Lower leg skin (tissue), 4 donors: ENCODE data around the gene ADD2. TPM values are rescaled to one million over a fixed set of nuclear protein-coding genes. Genes with fewer than 3 reads are reported as not detected.

ENCODE experiments used
- DNase-seq, 2 donors: peaks; one replicate each; pipeline ENCODE4 v3.0.0-alpha.2; 2019; ENCODE audit warnings: low spot score in 2 of 2
- H3K4me3 ChIP-seq: fragments of 200-600 bp; sonication (generic); 2 replicates; pipeline ENCODE4 v1.5.1; 2017; ENCODE audit warnings: mild to moderate bottlenecking, low read depth; ENCODE audit not compliant: poor library complexity, severe bottlenecking
- CTCF ChIP-seq, 3 donors: fragments of 450-650 bp; IDR thresholded peaks; one replicate each; pipeline ENCODE4 v1.5.1; 2016; ENCODE audit warnings: antibody characterized with exemption in 3 of 3, mild to moderate bottlenecking in 3 of 3, moderate library complexity in 2 of 3
- POLR2A ChIP-seq, 2 donors: fragments of 450-650 bp; IDR thresholded peaks; one replicate each; pipeline ENCODE4 v1.6.1; 2016 to 2017; ENCODE audit warnings: antibody characterized with exemption in 2 of 2, mild to moderate bottlenecking in 1 of 2, moderate library complexity in 1 of 2
- WGBS, 2 donors: methylation state at CpG; one replicate each; pipeline ENCODE4 v1.1.5; 2018; 5-methylcytosine and 5-hydroxymethylcytosine counted together
- intact Hi-C: fragments of 100-400 bp; cut with DNase I; formaldehyde crosslinking; loops from one replicate; pipeline ENCODE4 v1.15.0; 2023; ENCODE audit warnings: low total_unique reads
- total RNA-seq, 4 donors: library from RNA; depleted of rRNA; stranded (reverse); fragments of >200 nt; gene quantifications; one replicate each; pipeline ENCODE4 v1.1.0, GENCODE V29; 2016

The ADD2 gene
- total RNA-seq, 4 donors from 2014 or later = 0.17 to 1.2 (median 0.54) TPM

GRCh38 chr2:70608373-70608772 is 159.6 kb downstream of the ADD2 start:
- TF ChIP-seq CTCF (IDR thresholded peaks at IDR 0.05) = no peak
- H3K4me3 ChIP-seq = no peak overlapping the region
- DNase-seq = no peak
- WGBS, 2 donors = 69 to 82% methylated on average over 6 of the region's 6 CpGs
- intact Hi-C loops = no loop called here

- WGBS, 2 donors = 39% methylated on average over 8 of the region's 8 CpGs
- no peak for DNase-seq
- TF ChIP-seq CTCF (IDR thresholded peaks at IDR 0.05) = no peak
- TF ChIP-seq POLR2A (IDR thresholded peaks at IDR 0.05) = no peak
- intact Hi-C loops = no loop called here
- no peak overlapping the region for H3K4me3 ChIP-seq
Measured at GRCh38 chr2:70607121-70607561, 160.9 kb downstream of the ADD2 start.

Other genes with a start within 250 kb of the ADD2 start
- gene TGFA, start 214.4 kb downstream of the ADD2 start, total RNA-seq = 10 to 100 TPM; 56.5 to 78.3 (median 65.0) TPM
- not detected for gene FIGLA, start 22.4 kb upstream of the ADD2 start, total RNA-seq
- 1 to 10 TPM in 2 of 4 donors, under 1 TPM in 2; 0.42 to 1.2 (median 0.82) TPM for gene CLEC4F, start 52.4 kb upstream of the ADD2 start, total RNA-seq
- 10 to 100 TPM; 26.8 to 57.6 (median 39.4) TPM for gene CD207, start 67.6 kb upstream of the ADD2 start, total RNA-seq
- gene VAX2, start 132.4 kb upstream of the ADD2 start, total RNA-seq = 1 to 10 TPM in 3 of 4 donors, not detected in 1; 1.7 to 6.4 (median 4.3) TPM
- gene ATP6V1B1, start 167.7 kb upstream of the ADD2 start, total RNA-seq = 100 to 1,000 TPM in 1 of 4 donors, 10 to 100 TPM in 2, 1 to 10 TPM in 1; 7.3 to 110 (median 55.0) TPM
- gene ANKRD53, start 210.4 kb upstream of the ADD2 start, total RNA-seq = 1 to 10 TPM in 1 of 4 donors, under 1 TPM in 2, not detected in 1; 0.27 to 1.3 (median 0.84) TPM
- 10 to 100 TPM; 12.5 to 24.9 (median 20.7) TPM for gene TEX261, start 226.7 kb upstream of the ADD2 start, total RNA-seq